WTC11 (cell line): ENCODE measurements around the gene IPO4.

ENCODE experiments used
- CREB1 ChIP-seq: sonication (generic); formaldehyde crosslinking; IDR thresholded peaks from 2 replicates; pipeline ENCODE4 v1.8.0; 2023; ENCODE audit warnings: mild to moderate bottlenecking, missing genetic modification reagents
- CTCF ChIP-seq: fragments of 200-600 bp; IDR thresholded peaks from 2 replicates; pipeline ENCODE4 v1.8.0; 2022; ENCODE audit warnings: antibody characterized with exemption
- ESRRA ChIP-seq: sonication (generic); formaldehyde crosslinking; IDR thresholded peaks from 2 replicates; pipeline ENCODE4 v1.8.1; 2022; ENCODE audit warnings: mild to moderate bottlenecking, missing genetic modification reagents, borderline replicate concordance
- FOXK1 ChIP-seq: sonication (generic); formaldehyde crosslinking; IDR thresholded peaks from 2 replicates; pipeline ENCODE4 v1.8.0; 2022; ENCODE audit warnings: mild to moderate bottlenecking, moderate library complexity, missing genetic modification reagents
- HMGXB4 ChIP-seq: sonication (generic); formaldehyde crosslinking; IDR thresholded peaks from 2 replicates; pipeline ENCODE4 v1.8.1; 2023; ENCODE audit warnings: mild to moderate bottlenecking, moderate library complexity, missing genetic modification reagents
- MAX ChIP-seq: sonication (generic); formaldehyde crosslinking; IDR thresholded peaks from 2 replicates; pipeline ENCODE4 v1.8.0; 2022; ENCODE audit warnings: mild to moderate bottlenecking, missing genetic modification reagents
- RORB ChIP-seq: fragments of 250-450 bp; sonication (Bioruptor Pico); IDR thresholded peaks from 2 replicates; pipeline ENCODE4 v1.9.0; 2021; ENCODE audit warnings: mild to moderate bottlenecking
- STAT6 ChIP-seq: sonication (generic); formaldehyde crosslinking; conservative IDR thresholded peaks from 2 replicates; pipeline ENCODE4 v1.8.1; 2023; ENCODE audit warnings: mild to moderate bottlenecking, low read depth, missing genetic modification reagents, moderate library complexity
- TCF7 ChIP-seq: sonication (generic); formaldehyde crosslinking; IDR thresholded peaks from 2 replicates; pipeline ENCODE4 v1.8.0; 2022; ENCODE audit warnings: mild to moderate bottlenecking, low read depth, missing genetic modification reagents, moderate library complexity
- TP53 ChIP-seq: sonication (generic); formaldehyde crosslinking; IDR thresholded peaks from 2 replicates; pipeline ENCODE4 v1.8.1; 2023; ENCODE audit warnings: mild to moderate bottlenecking, missing genetic modification reagents
- ZBTB21 ChIP-seq: sonication (generic); formaldehyde crosslinking; IDR thresholded peaks from 2 replicates; pipeline ENCODE4 v1.8.1; 2023; ENCODE audit warnings: mild to moderate bottlenecking, missing genetic modification reagents, borderline replicate concordance
- TF ChIP-seq, protein P1 (sequence below): fragments of 250-450 bp; sonication (Bioruptor Pico); IDR thresholded peaks from 2 replicates; pipeline ENCODE4 v1.8.0; 2021; ENCODE audit warnings: mild to moderate bottlenecking
- TF ChIP-seq, protein P2 (sequence below): sonication (generic); formaldehyde crosslinking; IDR thresholded peaks from 2 replicates; pipeline ENCODE4 v1.8.1; 2022; ENCODE audit warnings: low read depth, mild to moderate bottlenecking, moderate library complexity, missing genetic modification reagents, borderline replicate concordance

DNA sequence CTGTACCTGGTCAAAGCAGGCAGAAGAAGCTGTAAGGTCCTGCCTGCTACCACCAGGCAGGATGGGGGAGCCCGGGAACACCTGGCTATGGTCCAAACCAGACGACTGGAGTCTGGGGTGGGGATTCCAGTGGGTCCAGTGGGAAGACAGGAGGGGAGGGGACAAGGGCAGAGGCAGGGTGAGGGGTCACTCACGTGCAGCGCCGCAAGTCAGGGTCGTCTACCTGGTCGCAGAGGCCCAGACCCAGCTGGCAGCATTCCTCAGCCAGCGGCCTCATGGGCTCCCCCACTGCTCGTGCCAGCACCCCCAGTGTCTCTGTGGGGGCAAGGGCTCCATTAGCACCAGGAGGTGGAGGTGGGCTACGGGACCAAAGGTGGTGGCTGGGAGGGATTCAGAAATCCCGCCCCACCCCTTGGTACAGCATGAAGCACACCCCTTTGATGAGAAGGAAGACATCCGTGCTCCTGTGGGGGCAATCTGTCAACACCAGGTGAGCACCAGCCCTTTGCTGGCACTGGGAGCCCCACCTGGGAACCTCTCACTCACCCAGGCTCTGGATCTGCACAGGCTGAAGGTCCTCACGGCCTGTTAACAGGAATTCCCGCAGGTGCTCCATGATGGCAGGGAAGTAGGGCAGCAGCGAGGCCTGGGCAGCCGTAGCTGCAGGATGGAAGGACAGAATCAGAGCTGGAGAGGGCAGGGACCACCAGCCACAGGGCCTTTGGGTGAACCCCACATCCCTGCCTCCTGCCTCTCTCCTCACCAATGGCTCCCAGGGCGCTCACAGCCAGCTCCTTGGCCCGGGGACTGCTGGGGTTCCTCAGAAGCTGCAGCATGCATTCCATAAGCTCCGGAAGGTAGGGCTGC is 4.3 kb downstream of the IPO4 start:
- TF ChIP-seq MAX (CRISPR knock-in tag) (no peak), ESRRA (no peak), CTCF (no peak), TCF7 (CRISPR knock-in tag) (no peak), RORB (no peak), HMGXB4 (no peak), CREB1 (CRISPR knock-in tag) (no peak), ZBTB21 (CRISPR knock-in tag) (no peak), TP53 (CRISPR knock-in tag) (no peak), STAT6 (CRISPR knock-in tag) (no peak), FOXK1 (CRISPR knock-in tag) (no peak)
- TF ChIP-seq, protein P1, sequence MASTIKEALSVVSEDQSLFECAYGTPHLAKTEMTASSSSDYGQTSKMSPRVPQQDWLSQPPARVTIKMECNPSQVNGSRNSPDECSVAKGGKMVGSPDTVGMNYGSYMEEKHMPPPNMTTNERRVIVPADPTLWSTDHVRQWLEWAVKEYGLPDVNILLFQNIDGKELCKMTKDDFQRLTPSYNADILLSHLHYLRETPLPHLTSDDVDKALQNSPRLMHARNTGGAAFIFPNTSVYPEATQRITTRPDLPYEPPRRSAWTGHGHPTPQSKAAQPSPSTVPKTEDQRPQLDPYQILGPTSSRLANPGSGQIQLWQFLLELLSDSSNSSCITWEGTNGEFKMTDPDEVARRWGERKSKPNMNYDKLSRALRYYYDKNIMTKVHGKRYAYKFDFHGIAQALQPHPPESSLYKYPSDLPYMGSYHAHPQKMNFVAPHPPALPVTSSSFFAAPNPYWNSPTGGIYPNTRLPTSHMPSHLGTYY (CRISPR knock-in tag) = no peak
- TF ChIP-seq, protein P2, sequence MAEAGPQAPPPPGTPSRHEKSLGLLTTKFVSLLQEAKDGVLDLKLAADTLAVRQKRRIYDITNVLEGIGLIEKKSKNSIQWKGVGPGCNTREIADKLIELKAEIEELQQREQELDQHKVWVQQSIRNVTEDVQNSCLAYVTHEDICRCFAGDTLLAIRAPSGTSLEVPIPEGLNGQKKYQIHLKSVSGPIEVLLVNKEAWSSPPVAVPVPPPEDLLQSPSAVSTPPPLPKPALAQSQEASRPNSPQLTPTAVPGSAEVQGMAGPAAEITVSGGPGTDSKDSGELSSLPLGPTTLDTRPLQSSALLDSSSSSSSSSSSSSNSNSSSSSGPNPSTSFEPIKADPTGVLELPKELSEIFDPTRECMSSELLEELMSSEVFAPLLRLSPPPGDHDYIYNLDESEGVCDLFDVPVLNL = no peak
